A549 (cell line): ENCODE results near the gene GPBP1. TPM values are rescaled to one million over a fixed set of nuclear protein-coding genes. Genes with fewer than 3 reads are reported as not detected.

ENCODE experiments used
- ATAC-seq, 2 experiments: fragments of 200-7000 bp in 1 of 2; fragments of >200 bp in 1 of 2; cut with Nextera tagmentation in 1 of 2; cut with Tn5 transposase in 1 of 2; 3 replicates each; pipeline versions ENCODE4 v1.8.0 to v1.9.1; 2018 to 2020; ENCODE audit warnings: mild to moderate bottlenecking in 1 of 2, moderate library complexity in 1 of 2
- CTCF ChIA-PET: fragments of 300-600 bp; sonication (Branson Sonifier 250); formaldehyde crosslinking; extraction: SDS; loops from one replicate; lab custom pipeline; 2021; ENCODE audit warnings: antibody characterized with exemption, inconsistent platforms; lab: Yijun Ruan, JAX
- POLR2A ChIA-PET: fragments of 350-600 bp; formaldehyde crosslinking; extraction: SDS; loops from one replicate; lab custom pipeline; 2021; ENCODE audit warnings: antibody characterized with exemption, inconsistent platforms; lab: Yijun Ruan, JAX
- DNase-seq, 2 experiments: peaks; one replicate each; pipeline versions ENCODE4 v3.0.0 to v3.0.0-alpha.2; 2011 to 2016; ENCODE audit warnings: low read depth in 1 of 2, low spot score in 1 of 2
- FAIRE-seq: peaks from 2 replicates; lab custom pipeline; 2011; peaks lifted over from hg19 to GRCh38; lab: Jason Lieb, UNC
- H3K27ac ChIP-seq, 2 experiments: fragments of >200 bp; sonication (Bioruptor Twin); formaldehyde crosslinking; 3 replicates each; pipeline ENCODE4 v1.5.1; 2016 to 2017
- H3K4me1 ChIP-seq: fragments of >200 bp; sonication (Bioruptor Twin); formaldehyde crosslinking; 3 replicates; pipeline ENCODE4 v1.6.1; 2016
- H3K4me2 ChIP-seq: fragments of >200 bp; sonication (Bioruptor Twin); formaldehyde crosslinking; 3 replicates; pipeline ENCODE4 v1.6.1; 2016
- H3K4me3 ChIP-seq: fragments of >200 bp; sonication (Bioruptor Twin); formaldehyde crosslinking; 3 replicates; pipeline ENCODE4 v1.5.1; 2016
- H3K9me3 ChIP-seq: fragments of >200 bp; sonication (Bioruptor Twin); formaldehyde crosslinking; 3 replicates; pipeline ENCODE4 v1.6.1; 2016
- CEBPB ChIP-seq, 2 experiments: fragments of >200 bp in 1 of 2; sonication (Bioruptor Twin) in 1 of 2; formaldehyde crosslinking in 1 of 2; IDR thresholded peaks; 2 replicates each; pipeline ENCODE4 v1.6.1; 2012 to 2016
- CHD2 ChIP-seq: fragments of 150-350 bp; IDR thresholded peaks from 2 replicates; pipeline ENCODE4 v1.6.1; 2014; ENCODE audit warnings: low read length; ENCODE audit not compliant: partially characterized antibody
- FOXS1 ChIP-seq: fragments of 250-450 bp; sonication (Bioruptor Pico); IDR thresholded peaks from 2 replicates; pipeline ENCODE4 v1.5.0; 2020; ENCODE audit warnings: mild to moderate bottlenecking, moderate library complexity
- HEYL ChIP-seq: fragments of 250-450 bp; sonication (Bioruptor Pico); IDR thresholded peaks from 2 replicates; pipeline ENCODE4 v1.8.0; 2021; ENCODE audit warnings: mild to moderate bottlenecking, moderate library complexity
- HOXA7 ChIP-seq: fragments of 250-450 bp; sonication (Bioruptor Pico); IDR thresholded peaks from 2 replicates; pipeline ENCODE4 v1.5.0; 2020; ENCODE audit warnings: mild to moderate bottlenecking, moderate library complexity
- HOXB13 ChIP-seq: fragments of 250-450 bp; sonication (Bioruptor Pico); IDR thresholded peaks from 2 replicates; pipeline ENCODE4 v1.5.0; 2020; ENCODE audit warnings: low read depth, mild to moderate bottlenecking, moderate library complexity
- HOXB5 ChIP-seq: fragments of 250-450 bp; sonication (Bioruptor Pico); IDR thresholded peaks from 2 replicates; pipeline ENCODE4 v1.5.0; 2020; ENCODE audit warnings: mild to moderate bottlenecking, moderate library complexity
- JUN ChIP-seq, 2 experiments: fragments of >200 bp; sonication (Bioruptor Twin); formaldehyde crosslinking; IDR thresholded peaks; 2 replicates in 1 of 2; 3 replicates in 1 of 2; pipeline ENCODE4 v1.6.1; 2016 to 2017
- MAX ChIP-seq: IDR thresholded peaks from 2 replicates; pipeline ENCODE4 v1.6.1; 2012
- MAZ ChIP-seq: fragments of 150-350 bp; IDR thresholded peaks from 2 replicates; pipeline ENCODE4 v1.6.1; 2014; ENCODE audit warnings: antibody characterized with exemption, low read depth, low read length, borderline replicate concordance
- PBX3 ChIP-seq: IDR thresholded peaks from 2 replicates; pipeline ENCODE4 v1.6.1; 2012
- PHF8 ChIP-seq: fragments of 200-600 bp; sonication (generic); IDR thresholded peaks from 2 replicates; pipeline ENCODE4 v1.6.1; 2016; ENCODE audit warnings: low read depth, mild to moderate bottlenecking, antibody characterized with exemption, moderate library complexity, borderline replicate concordance
- POLR2AphosphoS2 ChIP-seq: conservative IDR thresholded peaks from 2 replicates; pipeline ENCODE4 v1.6.1; 2012; ENCODE audit warnings: low read length, improper control_type of control experiment, inconsistent platforms
- RARB ChIP-seq: fragments of 250-450 bp; sonication (Bioruptor Pico); IDR thresholded peaks from 2 replicates; pipeline ENCODE4 v1.8.0; 2021; ENCODE audit warnings: mild to moderate bottlenecking, moderate library complexity
- RCOR1 ChIP-seq: fragments of 150-350 bp; IDR thresholded peaks from 2 replicates; pipeline ENCODE4 v1.6.1; 2014; ENCODE audit warnings: antibody characterized with exemption, low read length, low read depth
- RFX5 ChIP-seq: fragments of 450-650 bp; IDR thresholded peaks from 2 replicates; pipeline ENCODE4 v1.7.1; 2014; ENCODE audit warnings: antibody characterized with exemption, mild to moderate bottlenecking, moderate library complexity
- TP53 ChIP-seq: fragments of 250-450 bp; sonication (Bioruptor Pico); IDR thresholded peaks from 2 replicates; pipeline ENCODE4 v1.5.0; 2021; ENCODE audit warnings: mild to moderate bottlenecking, moderate library complexity
- ZC3H11A ChIP-seq: fragments of 450-650 bp; IDR thresholded peaks from 2 replicates; pipeline ENCODE4 v1.6.1; 2014; ENCODE audit warnings: antibody characterized with exemption, mild to moderate bottlenecking
- ZFP36 ChIP-seq: fragments of 450-650 bp; IDR thresholded peaks from 2 replicates; pipeline ENCODE4 v1.6.1; 2014; ENCODE audit warnings: borderline replicate concordance; ENCODE audit not compliant: partially characterized antibody
- ZSCAN20 ChIP-seq: fragments of 250-450 bp; sonication (Bioruptor Pico); IDR thresholded peaks from 2 replicates; pipeline ENCODE4 v1.8.0; 2022; ENCODE audit warnings: mild to moderate bottlenecking, moderate library complexity
- WGBS: methylation state at CpG from one replicate; pipeline ENCODE4 v1.1.6; 2017; ENCODE audit errors: missing lambda C conversion rate; 5-methylcytosine and 5-hydroxymethylcytosine counted together
- polyA plus RNA-seq, 4 experiments: library from polyadenylated mRNA; depleted of rRNA in 3 of 4; stranded (reverse); fragments of >200 nt; fragmentation: RNase III in 1 of 4; extraction: RNeasy Plus Mini Kit Qiagen cat#74134 plus additional on column Dnase treatment in 1 of 4; gene quantifications; 2 replicates in 3 of 4; 3 replicates in 1 of 4; pipeline ENCODE4 v1.2.3, GENCODE V29; 2011 to 2017
- TF ChIP-seq, protein P1 (sequence below): fragments of >200 bp; sonication (Bioruptor Twin); formaldehyde crosslinking; IDR thresholded peaks from 3 replicates; pipeline ENCODE4 v1.5.1; 2016

Gene GPBP1
- polyA plus RNA-seq, 2 of the 4 experiments (the other 2 are of a cell fraction) = 31.0 to 86.0 TPM

DNA sequence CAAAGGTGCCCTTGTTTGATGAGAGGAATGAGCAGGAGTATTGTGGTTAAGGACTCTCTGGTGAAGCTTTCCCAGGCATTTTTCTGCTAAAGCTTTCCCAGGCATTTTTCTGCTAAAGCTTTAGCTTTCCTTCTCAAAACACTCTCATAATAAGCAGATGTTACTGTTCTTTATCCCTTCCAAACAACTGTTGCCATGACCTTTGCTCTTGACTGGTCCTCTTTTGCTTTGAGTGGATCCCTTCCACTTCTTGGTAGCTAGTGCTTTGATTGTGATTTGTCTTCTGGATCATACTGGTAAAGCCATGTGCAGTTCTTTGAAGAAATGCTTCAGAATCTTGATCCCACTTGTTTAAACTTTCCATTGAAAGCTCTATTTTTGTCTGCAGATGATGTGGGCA, 85.8 kb downstream of the GPBP1 start:
- TF ChIP-seq CHD2 = no peak
- no peak for TF ChIP-seq ZSCAN20 (CRISPR knock-in tag)
- TF ChIP-seq POLR2AphosphoS2 = no peak
- TF ChIP-seq FOXS1 (CRISPR knock-in tag) = no peak
- TF ChIP-seq TP53 (CRISPR knock-in tag) = no peak
- TF ChIP-seq ZC3H11A = no peak
- TF ChIP-seq MAZ = no peak
- H3K9me3 ChIP-seq = no peaks in the 10 kb centered on the region
- H3K4me2 ChIP-seq = no peak overlapping the region
- H3K4me3 ChIP-seq = no peak overlapping the region
- FAIRE-seq (no peak), ATAC-seq (no peak), DNase-seq (no peak)
- ChIA-PET POLR2A (no interaction called here), CTCF (interaction anchor here (1.3 to 1.6 kb wide), 2 partner anchors 15 to 360 kb away, joined by 3 to 4 read pairs; no protein-coding TSS in a partner anchor)
- H3K4me1 ChIP-seq = no peaks in the 10 kb centered on the region
- H3K27ac ChIP-seq = no peak overlapping the region

GRCh38 chr5:57262541-57262940, 88.7 kb downstream of the GPBP1 start:
- no peak for ATAC-seq
- Histone ChIP-seq H3K4me3 (no peak overlapping the region), H3K27ac (no peak overlapping the region), H3K9me3 (no peaks in the 10 kb centered on the region), H3K4me1 (no peaks in the 10 kb centered on the region), H3K4me2 (no peak overlapping the region)
- ChIA-PET CTCF (no interaction called here), POLR2A (no interaction called here)
- no peak for FAIRE-seq
- no peak for DNase-seq
- WGBS = 95% methylated on average over 3 of the region's 3 CpGs
- no peak for TF ChIP-seq PHF8
- TF ChIP-seq JUN (IDR thresholded peaks at IDR 0.05) = no peak
- TF ChIP-seq RFX5 = no peak
- TF ChIP-seq CEBPB (IDR thresholded peaks at IDR 0.05) = no peak
- no peak for TF ChIP-seq HOXB5 (CRISPR knock-in tag)
- TF ChIP-seq HOXB13 = no peak
- no peak for TF ChIP-seq PBX3
- no peak for TF ChIP-seq RARB (CRISPR knock-in tag)
- no peak for TF ChIP-seq ZFP36
- TF ChIP-seq HOXA7 (CRISPR knock-in tag) = no peak
- no peak for TF ChIP-seq FOXS1 (CRISPR knock-in tag)
- TF ChIP-seq, protein P1, sequence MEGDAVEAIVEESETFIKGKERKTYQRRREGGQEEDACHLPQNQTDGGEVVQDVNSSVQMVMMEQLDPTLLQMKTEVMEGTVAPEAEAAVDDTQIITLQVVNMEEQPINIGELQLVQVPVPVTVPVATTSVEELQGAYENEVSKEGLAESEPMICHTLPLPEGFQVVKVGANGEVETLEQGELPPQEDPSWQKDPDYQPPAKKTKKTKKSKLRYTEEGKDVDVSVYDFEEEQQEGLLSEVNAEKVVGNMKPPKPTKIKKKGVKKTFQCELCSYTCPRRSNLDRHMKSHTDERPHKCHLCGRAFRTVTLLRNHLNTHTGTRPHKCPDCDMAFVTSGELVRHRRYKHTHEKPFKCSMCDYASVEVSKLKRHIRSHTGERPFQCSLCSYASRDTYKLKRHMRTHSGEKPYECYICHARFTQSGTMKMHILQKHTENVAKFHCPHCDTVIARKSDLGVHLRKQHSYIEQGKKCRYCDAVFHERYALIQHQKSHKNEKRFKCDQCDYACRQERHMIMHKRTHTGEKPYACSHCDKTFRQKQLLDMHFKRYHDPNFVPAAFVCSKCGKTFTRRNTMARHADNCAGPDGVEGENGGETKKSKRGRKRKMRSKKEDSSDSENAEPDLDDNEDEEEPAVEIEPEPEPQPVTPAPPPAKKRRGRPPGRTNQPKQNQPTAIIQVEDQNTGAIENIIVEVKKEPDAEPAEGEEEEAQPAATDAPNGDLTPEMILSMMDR = no peak

GRCh38 chr5:57267805-57268204, 93.9 kb downstream of the GPBP1 start:
- no peak for ATAC-seq
- FAIRE-seq = no peak
- CTCF ChIA-PET = interaction anchor here (1.7 kb wide), 1 partner anchor 9 kb away, joined by 8 read pairs; no protein-coding TSS in a partner anchor
- POLR2A ChIA-PET = no interaction called here
- TF ChIP-seq HEYL (no peak), RCOR1 (no peak), MAX (no peak)
- TF ChIP-seq, all 56 proteins: peak for 0
- DNase-seq = no peak
- Histone ChIP-seq H3K4me1 (no peaks in the 10 kb centered on the region), H3K4me3 (no peak overlapping the region), H3K27ac (no peak overlapping the region), H3K9me3 (no peaks in the 10 kb centered on the region), H3K4me2 (no peak overlapping the region)
- WGBS = 86% methylated on average over 2 of the region's 2 CpGs
